ENCODE measurements around the gene BCL11A. TPM values are rescaled to one million over a fixed set of nuclear protein-coding genes. Genes with fewer than 3 reads are reported as not detected.
A peak's percentile ranks its signal among the peaks of the same experiment; 100 is the strongest.

BCL11A gene
- total and polyA plus RNA-seq, 2 of the 13 experiments (the other 11 are each of a cell fraction or from before 2014, with no cell fraction given) = not detected

- TF ChIP-seq ZBTB21 (CRISPR knock-in tag; IDR thresholded peaks at IDR 0.05) = no peak
- no peak for TF ChIP-seq ZNF577 (CRISPR knock-in tag; IDR thresholded peaks at IDR 0.05; ENCODE audit: borderline replicate concordance, low read depth)
- no peak for TF ChIP-seq ZNF354B (CRISPR knock-in tag; IDR thresholded peaks at IDR 0.05)
- ATAC-seq (no peak), FAIRE-seq (no peak), DNase-seq (ENCODE audit: low spot score) (no peak)
- in situ Hi-C loops (cut with HindIII; ENCODE audit: extremely low pct_ligation_motif_present, low pct_unique_long_range_greater_than_20kb) (no loop called here), intact Hi-C loops (cut with micrococcal nuclease; ENCODE audit: unreplicated experiment) (no loop called here)
- BruUV-seq (replicated peaks) = no TSS peak
- Histone ChIP-seq H4K20me1 (ENCODE audit: insufficient read depth, low read length) (no peaks in the 10 kb centered on the region), H3K27ac (ENCODE audit: extremely low read length, insufficient read depth, low read length) (no peak overlapping the region), H3K4me3 (replicated peaks in 1 of 3; ENCODE audit: insufficient read depth in 1 of 3, low read depth in 2 of 3, low read length in 3 of 3) (no peak overlapping the region), H3K9ac (ENCODE audit: insufficient read depth, low read depth, low read length) (no peak overlapping the region), H3K9me3 (ENCODE audit: low read length) (no peaks in the 10 kb centered on the region), H3K4me1 (ENCODE audit: insufficient read depth, low read length) (0 out of 2 replicates have a peak, but pooled peaks cover 1% of the 10 kb centered on the region), H2AFZ (ENCODE audit: low read length) (no peak overlapping the region), H3K79me2 (ENCODE audit: insufficient read depth, low read length) (no peaks in the 10 kb centered on the region), H3K4me2 (ENCODE audit: low read depth, low read length) (no peak overlapping the region), H3K27me3 (ENCODE audit: control insufficient read depth in 1 of 2, insufficient read depth in 2 of 2, low read length in 2 of 2) (no peaks in the 10 kb centered on the region), H3K36me3 (replicated peaks in 1 of 2; ENCODE audit: control insufficient read depth in 1 of 2, insufficient read depth in 2 of 2, low read length in 2 of 2) (no peaks in the 10 kb centered on the region)
- CTCF ChIA-PET (ENCODE audit: low intra/inter-chr PET ratio, low total read pairs) = no interaction called here
- POLR2A ChIA-PET = no interaction called here
- WGBS (ENCODE audit: low lambda C conversion rate) = 83% methylated on average over 58 of the region's 76 CpGs
Measured at GRCh38 chr2:60460577-60461420, 92.7 kb downstream of the BCL11A start.

GRCh38 chr2:60459851-60460250 is 93.6 kb downstream of the BCL11A start:
- Histone ChIP-seq H3K4me2 (ENCODE audit: low read depth, low read length) (no peak overlapping the region), H3K4me3 (replicated peaks in 1 of 3; ENCODE audit: insufficient read depth in 1 of 3, low read depth in 2 of 3, low read length in 3 of 3) (no peak overlapping the region), H2AFZ (ENCODE audit: low read length) (no peak overlapping the region), H3K9ac (ENCODE audit: insufficient read depth, low read depth, low read length) (no peak overlapping the region), H4K20me1 (ENCODE audit: insufficient read depth, low read length) (no peaks in the 10 kb centered on the region), H3K9me3 (ENCODE audit: low read length) (no peaks in the 10 kb centered on the region), H3K4me1 (ENCODE audit: insufficient read depth, low read length) (no peaks in the 10 kb centered on the region), H3K27me3 (ENCODE audit: control insufficient read depth in 1 of 2, insufficient read depth in 2 of 2, low read length in 2 of 2) (no peaks in the 10 kb centered on the region), H3K79me2 (ENCODE audit: insufficient read depth, low read length) (no peaks in the 10 kb centered on the region), H3K27ac (ENCODE audit: extremely low read length, insufficient read depth, low read length) (no peak overlapping the region), H3K36me3 (replicated peaks in 1 of 2; ENCODE audit: control insufficient read depth in 1 of 2, insufficient read depth in 2 of 2, low read length in 2 of 2) (no peaks in the 10 kb centered on the region)
- CTCF ChIA-PET (ENCODE audit: low intra/inter-chr PET ratio, low total read pairs) = no interaction called here
- POLR2A ChIA-PET = no interaction called here
- DNase-seq (ENCODE audit: low spot score) (no peak), FAIRE-seq (no peak), ATAC-seq (no peak)
- 8% methylated on average over 5 of the region's 5 CpGs for WGBS (ENCODE audit: low lambda C conversion rate)
- no TSS peak for BruUV-seq (replicated peaks)
- in situ Hi-C loops (cut with HindIII; ENCODE audit: extremely low pct_ligation_motif_present, low pct_unique_long_range_greater_than_20kb) = no loop called here
- intact Hi-C loops (cut with micrococcal nuclease; ENCODE audit: unreplicated experiment) = loop anchor here (5.0 kb wide), 1 partner anchor 92 kb away; the partner anchor contains the start of gene BCL11A
- TF ChIP-seq ZNF652 (CRISPR knock-in tag; IDR thresholded peaks at IDR 0.05; ENCODE audit: borderline replicate concordance, low read depth) = peak; percentile 3; the same call in 1 of the 2 replicates
- TF ChIP-seq MIXL1 (CRISPR knock-in tag; IDR thresholded peaks at IDR 0.05) = no peak
- TF ChIP-seq GATAD2A (CRISPR knock-in tag; IDR thresholded peaks at IDR 0.05) = peak; percentile 48; the same call in 1 of the 2 replicates
- peak; percentile 45; the same call in 1 of the 2 replicates for TF ChIP-seq HNF4A (CRISPR knock-in tag; IDR thresholded peaks at IDR 0.05)
- no peak for TF ChIP-seq ZFYVE20 (CRISPR knock-in tag; IDR thresholded peaks at IDR 0.05; ENCODE audit: borderline replicate concordance, low read depth)
- TF ChIP-seq SMC3 (IDR thresholded peaks at IDR 0.05; ENCODE audit: low read length) = peak; percentile 16; the same call in 1 of the 2 replicates
- no peak for TF ChIP-seq ZNF660 (CRISPR knock-in tag; IDR thresholded peaks at IDR 0.05; ENCODE audit: borderline replicate concordance, low read depth)
- no peak for TF ChIP-seq ZNF572 (CRISPR knock-in tag; IDR thresholded peaks at IDR 0.05)
- TF ChIP-seq THAP9 (CRISPR knock-in tag; IDR thresholded peaks at IDR 0.05; ENCODE audit: borderline replicate concordance) = no peak
- no peak for TF ChIP-seq ZNF34 (CRISPR knock-in tag; IDR thresholded peaks at IDR 0.05; ENCODE audit: borderline replicate concordance)
- peak; percentile 93 for TF ChIP-seq CEBPB (IDR thresholded peaks at IDR 0.05; ENCODE audit: borderline replicate concordance, low read depth, low read length)

Data from HepG2 (cell line).